GM18858 (cell line): ENCODE results near the gene L3MBTL4.

Experiments used
- ATAC-seq: cut with Tn5 transposase; IDR thresholded peaks from one replicate; pipeline ENCODE4 v1.9.1; 2021; ENCODE audit not compliant: unreplicated experiment

Gene L3MBTL4

GRCh38 chr18:6366776-6367175, 47.9 kb downstream of the L3MBTL4 start:
- no peak for ATAC-seq

- ATAC-seq: no peak
These were observed 49.3 kb downstream of the L3MBTL4 start for GRCh38 chr18:6365385-6365784.

DNA sequence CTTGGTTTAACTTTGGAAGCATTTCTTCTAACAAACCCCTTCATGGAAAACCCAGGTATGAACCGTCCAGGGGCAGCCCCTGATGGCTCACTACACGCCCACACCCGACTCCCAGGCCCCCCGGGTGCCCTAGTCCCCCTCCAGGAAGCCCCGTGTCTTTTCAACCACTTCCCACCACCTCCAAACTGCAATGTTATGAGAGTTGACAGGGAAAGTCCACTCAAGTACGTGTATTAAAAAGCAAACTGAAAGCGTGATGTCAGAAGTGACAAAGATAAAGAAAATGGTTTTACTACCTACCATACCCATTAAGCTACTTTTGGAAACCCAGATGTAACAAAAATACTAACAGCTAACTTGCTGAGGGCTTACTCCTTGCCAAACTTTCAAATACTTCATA, 51.5 kb downstream of the L3MBTL4 start:
- ATAC-seq: peak; percentile 87

DNA sequence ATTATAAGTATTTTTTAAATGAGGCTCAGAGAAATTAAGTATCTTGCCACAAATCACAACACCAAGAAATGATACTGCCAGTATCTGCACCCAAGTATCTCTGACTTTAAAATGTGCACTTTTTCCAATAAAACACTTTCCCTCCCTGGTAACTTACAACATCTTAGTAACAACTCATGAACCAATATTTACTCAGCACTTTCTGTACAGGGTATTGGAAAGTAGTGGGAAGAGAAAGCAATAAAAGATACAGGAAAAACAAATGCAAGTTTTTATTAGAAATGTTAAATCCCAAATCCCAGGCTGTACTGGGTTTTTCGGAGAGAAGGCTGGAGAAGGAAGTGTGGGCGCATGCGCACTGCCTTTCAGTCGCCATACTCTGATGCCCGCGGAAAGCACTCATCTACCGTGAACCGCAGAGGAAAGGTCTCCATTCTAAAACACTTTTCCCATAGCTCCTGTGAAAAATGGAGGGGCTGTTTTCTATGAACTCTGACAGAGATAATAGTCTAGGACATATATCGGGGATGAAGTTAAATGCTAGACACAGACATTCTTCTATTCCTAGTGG, 52.1 kb downstream of the L3MBTL4 start:
- no peak for ATAC-seq

- ATAC-seq: no peak
These were observed 57.0 kb downstream of the L3MBTL4 start for GRCh38 chr18:6357668-6358067.

GRCh38 chr18:6355789-6356589, 58.7 kb downstream of the L3MBTL4 start:
- ATAC-seq: peak; percentile 60

DNA sequence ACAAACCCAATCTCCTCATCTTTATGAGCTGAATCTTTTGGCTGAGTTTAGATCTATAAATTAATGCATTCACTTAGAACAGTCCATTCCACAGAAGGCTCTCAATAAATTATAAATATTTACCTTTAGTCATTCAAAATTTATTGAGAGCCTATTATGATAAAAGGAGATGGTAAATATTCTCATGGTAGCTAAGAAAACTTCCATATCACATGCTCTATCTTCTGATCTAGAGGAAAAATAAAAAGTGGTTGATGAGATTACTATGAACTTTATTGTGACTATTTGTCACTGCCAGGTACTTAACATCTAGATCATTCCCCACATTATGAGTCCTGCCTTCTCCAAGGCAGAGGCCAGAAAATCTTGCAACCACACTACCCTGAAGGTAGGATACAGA, 62.4 kb downstream of the L3MBTL4 start:
- no peak for ATAC-seq

GRCh38 chr18:6342990-6343389, 71.7 kb downstream of the L3MBTL4 start:
- no peak for ATAC-seq

DNA sequence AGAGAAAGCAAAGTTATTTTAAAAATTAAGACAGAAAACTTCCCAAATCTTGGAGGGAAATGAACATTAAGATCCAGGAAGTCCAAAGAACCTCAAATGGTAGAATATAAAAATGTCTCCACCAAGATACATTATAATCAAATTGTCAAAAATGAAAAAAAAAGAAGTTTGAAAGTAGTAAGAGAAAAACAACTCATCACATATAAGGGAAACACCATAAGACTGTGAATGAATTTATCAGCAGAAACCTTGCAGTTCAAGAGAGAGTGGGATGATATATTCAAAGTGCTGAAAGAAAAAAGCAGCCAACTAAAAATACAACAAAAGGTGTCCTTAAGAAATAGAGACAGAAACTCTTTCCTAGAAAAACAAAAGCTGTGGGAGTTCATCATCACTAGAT, 73.0 kb downstream of the L3MBTL4 start:
- no peak for ATAC-seq

GRCh38 chr18:6341303-6341702, 73.4 kb downstream of the L3MBTL4 start:
- ATAC-seq: no peak

DNA sequence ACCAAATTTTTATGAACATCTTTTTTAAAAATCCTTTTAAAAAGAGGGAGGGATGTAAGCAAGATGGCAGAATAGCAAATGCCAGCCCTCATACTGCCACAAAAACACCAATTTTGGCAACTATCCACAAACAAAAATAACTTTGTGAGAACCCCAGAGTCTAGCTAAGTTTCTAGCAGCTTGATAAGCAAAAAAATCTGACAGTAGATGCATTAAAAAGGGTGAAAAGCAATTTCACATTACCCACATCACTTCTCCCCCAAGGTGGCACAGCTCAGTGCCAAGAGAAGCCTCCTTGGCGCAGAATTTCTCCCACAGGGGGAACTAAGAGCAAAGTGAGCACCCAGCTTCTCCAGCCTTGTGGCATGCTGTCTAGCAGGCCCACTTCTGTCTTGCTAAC, 74.6 kb downstream of the L3MBTL4 start:
- no peak for ATAC-seq

GRCh38 chr18:6336239-6336638, 78.5 kb downstream of the L3MBTL4 start:
- ATAC-seq: no peak

GRCh38 chr18:6333981-6334380, 80.7 kb downstream of the L3MBTL4 start:
- ATAC-seq: no peak

DNA sequence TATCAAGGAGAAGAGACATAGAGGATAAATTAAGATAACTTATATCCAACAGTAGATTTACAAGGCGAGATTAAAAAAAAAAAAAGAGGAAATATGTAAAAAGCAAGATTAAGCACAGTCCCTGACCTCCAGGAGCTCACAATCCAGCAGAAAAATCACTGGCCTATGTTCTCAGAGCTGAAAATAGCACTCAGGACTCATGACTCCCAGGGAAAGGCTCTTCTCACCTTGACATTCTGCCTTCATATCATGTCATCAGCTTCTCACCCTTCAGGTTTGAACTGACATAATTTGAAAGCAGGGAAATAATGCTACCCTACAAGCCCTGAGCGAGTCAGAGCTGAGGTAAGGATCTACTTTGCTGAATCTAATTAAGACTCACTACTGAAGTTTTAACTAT, 82.8 kb downstream of the L3MBTL4 start:
- ATAC-seq: no peak

- no peak for ATAC-seq
These were observed 83.9 kb downstream of the L3MBTL4 start for GRCh38 chr18:6330786-6331185.

DNA sequence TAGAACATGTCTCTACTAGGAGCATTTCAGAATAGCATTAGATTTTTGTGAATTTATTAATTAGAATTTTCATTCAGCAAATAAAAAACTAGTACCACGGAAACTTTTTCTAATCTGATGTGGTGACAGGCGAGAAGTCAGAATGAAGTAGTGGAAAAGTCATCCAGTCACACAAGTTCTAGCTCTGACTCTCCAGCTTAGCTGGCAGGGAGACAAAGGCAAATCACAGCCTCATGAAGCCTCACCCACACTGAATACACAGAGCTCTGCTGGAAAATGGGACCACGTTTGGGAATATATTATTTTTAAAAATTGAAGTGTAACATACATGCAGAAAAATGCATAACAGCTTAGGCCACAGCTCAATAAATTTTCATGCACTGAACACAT, 86.1 kb downstream of the L3MBTL4 start:
- no peak for ATAC-seq

- ATAC-seq: no peak
These were observed 86.7 kb downstream of the L3MBTL4 start for GRCh38 chr18:6327895-6328620.

DNA sequence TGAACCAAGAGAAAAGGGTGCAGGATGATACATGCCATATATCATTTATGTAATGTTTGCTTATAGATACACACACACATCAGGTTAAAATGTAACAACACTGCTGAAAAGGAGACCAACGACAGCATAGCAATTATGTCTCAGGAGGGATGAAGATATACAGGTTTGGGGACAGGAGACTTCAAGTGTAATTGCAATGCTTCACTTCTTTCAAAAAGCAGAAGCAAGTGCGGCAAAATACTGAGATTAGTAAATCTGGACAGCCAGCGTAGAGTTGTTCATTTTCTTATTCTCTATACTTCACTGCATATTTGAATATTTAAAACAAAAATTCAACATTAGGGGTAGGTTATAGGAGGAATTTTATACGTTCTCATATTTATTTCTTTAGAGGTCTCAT, 87.2 kb downstream of the L3MBTL4 start:
- ATAC-seq: no peak

DNA sequence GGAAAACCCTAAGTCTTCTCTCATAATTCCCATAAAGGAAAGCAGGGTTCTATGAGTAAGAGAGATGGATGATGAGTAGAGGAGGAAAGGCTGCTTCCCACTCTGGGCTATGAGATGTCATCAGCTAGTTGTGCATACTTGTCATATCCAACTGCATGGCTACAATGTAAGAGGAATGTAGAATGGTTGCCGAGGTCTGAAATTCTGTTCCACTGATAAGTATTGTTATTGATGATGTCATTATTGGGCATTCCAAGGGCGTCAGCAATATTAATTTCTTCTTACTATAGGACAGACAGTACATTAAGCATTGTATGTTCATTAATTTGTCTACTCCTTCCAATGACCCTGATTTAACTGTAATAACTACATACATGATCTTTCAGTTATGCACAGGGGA, 88.1 kb downstream of the L3MBTL4 start:
- ATAC-seq: no peak

DNA sequence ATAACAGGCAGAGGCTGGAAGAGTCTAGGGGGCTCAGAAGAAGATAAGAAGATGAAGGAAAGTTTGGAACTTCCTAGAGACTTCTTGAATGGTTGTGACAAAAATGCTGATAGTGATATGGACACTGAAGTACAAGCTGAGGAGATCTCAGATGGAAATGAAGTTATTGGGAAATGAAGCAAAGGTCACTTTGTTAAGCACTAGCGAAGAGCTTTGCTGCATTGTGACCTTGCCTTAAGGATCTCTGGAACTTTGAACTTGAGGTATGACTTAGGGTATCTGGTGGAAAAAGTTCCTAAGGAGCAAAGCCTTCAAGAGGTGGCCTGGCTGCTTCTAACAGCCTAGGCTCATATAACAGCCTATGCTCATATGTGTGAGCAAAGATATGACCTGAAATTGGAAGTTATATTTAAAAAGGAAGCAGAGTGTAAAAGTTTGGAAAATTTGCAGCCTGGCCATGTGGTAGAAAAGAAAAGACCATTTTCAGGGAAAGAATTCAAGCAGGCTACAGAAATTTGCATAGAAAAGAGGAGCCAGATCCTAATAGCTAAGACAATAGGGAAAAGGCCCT, 91.3 kb downstream of the L3MBTL4 start:
- ATAC-seq: no peak

GRCh38 chr18:6315517-6316331, 99.0 kb downstream of the L3MBTL4 start:
- no peak for ATAC-seq
